HG03108 (cell line): ENCODE measurements around the gene UNC13A.
"Not testable (repeated sequence)": the region's sequence is repeated elsewhere in the genome, so short reads cannot be mapped to it uniquely, and the experiment has no call there.

ENCODE experiments used
- ATAC-seq: cut with Tn5 transposase; IDR thresholded peaks from one replicate; pipeline ENCODE4 v1.9.1; 2021; ENCODE audit warnings: moderate library complexity; ENCODE audit not compliant: unreplicated experiment

The UNC13A gene

GRCh38 chr19:17605761-17606589, 82.2 kb downstream of the UNC13A start:
- peak; percentile 53 for ATAC-seq

GRCh38 chr19:17605117-17605516, 83.0 kb downstream of the UNC13A start:
- ATAC-seq, result no peak

GRCh38 chr19:17604372-17605025, 83.7 kb downstream of the UNC13A start:
- no peak for ATAC-seq

GRCh38 chr19:17602872-17603510, 85.2 kb downstream of the UNC13A start:
- no peak for ATAC-seq

- no peak for ATAC-seq
Observed at GRCh38 chr19:17602217-17602616, 85.9 kb downstream of the UNC13A start.

GRCh38 chr19:17601683-17602082, 86.5 kb downstream of the UNC13A start:
- no peak for ATAC-seq

GRCh38 chr19:17599780-17600179, 88.4 kb downstream of the UNC13A start:
- no peak for ATAC-seq

GRCh38 chr19:17598953-17599352, 89.2 kb downstream of the UNC13A start:
- no peak for ATAC-seq

GRCh38 chr19:17598063-17598462, 90.1 kb downstream of the UNC13A start:
- not testable (repeated sequence) for ATAC-seq

GRCh38 chr19:17594296-17594695, 93.9 kb downstream of the UNC13A start:
- not testable (repeated sequence) for ATAC-seq

GRCh38 chr19:17590866-17591265, 97.3 kb downstream of the UNC13A start:
- no peak for ATAC-seq

- not testable (repeated sequence) for ATAC-seq
Observed at GRCh38 chr19:17585395-17585794, 102.8 kb downstream of the UNC13A start.

- no peak for ATAC-seq
Observed at GRCh38 chr19:17584132-17584531, 104.0 kb downstream of the UNC13A start.

GRCh38 chr19:17582613-17583012, 105.5 kb downstream of the UNC13A start:
- no peak for ATAC-seq

GRCh38 chr19:17581211-17581874, 106.8 kb downstream of the UNC13A start:
- ATAC-seq, result no peak

GRCh38 chr19:17580470-17581144, 107.5 kb downstream of the UNC13A start:
- ATAC-seq, result no peak

GRCh38 chr19:17579661-17580244, 108.4 kb downstream of the UNC13A start:
- ATAC-seq, result no peak

- no peak for ATAC-seq
Observed at GRCh38 chr19:17577457-17578097, 110.6 kb downstream of the UNC13A start.

- no peak for ATAC-seq
Observed at GRCh38 chr19:17576758-17577456, 111.2 kb downstream of the UNC13A start.
